Measurements from ENCODE around the gene EN1. TPM values are rescaled to one million over a fixed set of nuclear protein-coding genes. Genes with fewer than 3 reads are reported as not detected.

Gene EN1
- total and polyA plus RNA-seq, 2 of the 4 experiments (the other 2 are of a cell fraction), result not detected

GRCh38 chr2:118861242-118861641 is 13.8 kb upstream of the EN1 start:
- Histone ChIP-seq H2BK15ac (ENCODE audit: low read depth, low read length) (no peak overlapping the region), H3K56ac (ENCODE audit: extremely low read depth, insufficient read depth, low read length) (no peak overlapping the region), H2AK5ac (ENCODE audit: low read depth, low read length) (no peak overlapping the region), H3K23ac (ENCODE audit: low read depth, low read length) (no peak overlapping the region), H3K9me3 (ENCODE audit: control insufficient read depth, insufficient read depth, low read length) (no peaks in the 10 kb centered on the region), H3K27me3 (ENCODE audit: control insufficient read depth, insufficient read depth, low read length) (peaks cover 56% of the 10 kb centered on the region), H3K4ac (ENCODE audit: low read depth, low read length) (no peak overlapping the region), H3K27ac (ENCODE audit: insufficient read depth, low read length) (no peak overlapping the region), H4K5ac (ENCODE audit: low read depth, low read length) (no peak overlapping the region), H3K9ac (ENCODE audit: low read depth, low read length) (no peak overlapping the region), H2BK120ac (ENCODE audit: low read depth, low read length) (no peak overlapping the region), H3K79me1 (ENCODE audit: low read depth in 1 of 2, low read length in 2 of 2) (no peaks in the 10 kb centered on the region), H4K20me1 (ENCODE audit: insufficient read depth, low read length) (no peaks in the 10 kb centered on the region), H4K8ac (ENCODE audit: low read depth in 2 of 2, low read length in 2 of 2) (no peak overlapping the region), H2AFZ (replicated peaks; ENCODE audit: low read length, poor library complexity) (no peak overlapping the region), H3K14ac (replicated peaks; ENCODE audit: low read depth, low read length) (no peak overlapping the region), H2BK5ac (ENCODE audit: low read depth, low read length, poor library complexity, severe bottlenecking) (no peak overlapping the region), H3K4me2 (ENCODE audit: low read depth, low read length) (no peak overlapping the region), H3K36me3 (ENCODE audit: control insufficient read depth, insufficient read depth, low read length) (no peaks in the 10 kb centered on the region), H2BK20ac (ENCODE audit: low read depth, low read length) (no peak overlapping the region), H3K4me1 (ENCODE audit: control insufficient read depth, insufficient read depth, low read length) (no peaks in the 10 kb centered on the region), H3K9me1 (ENCODE audit: insufficient read depth, low read length) (no peaks in the 10 kb centered on the region), H4K91ac (ENCODE audit: insufficient read depth, low read depth, low read length) (no peak overlapping the region), H2AK9ac (replicated peaks; ENCODE audit: low read depth, low read length, poor library complexity) (no peak overlapping the region), H3K18ac (ENCODE audit: low read depth, low read length) (no peak overlapping the region), H3K4me3 (ENCODE audit: insufficient read depth, low read depth, low read length) (no peak overlapping the region)
- TF ChIP-seq MAFK (IDR thresholded peaks at IDR 0.05; ENCODE audit: low read depth, low read length), result no peak
- no peak for TF ChIP-seq MAZ (IDR thresholded peaks at IDR 0.05; ENCODE audit: borderline replicate concordance, low read depth, low read length)
- TF ChIP-seq FOS (IDR thresholded peaks at IDR 0.05; ENCODE audit: low read depth, low read length), result no peak
- TF ChIP-seq CHD1 (IDR thresholded peaks at IDR 0.05; ENCODE audit: low read depth, low read length), result no peak
- TF ChIP-seq RCOR1 (IDR thresholded peaks at IDR 0.05; ENCODE audit: insufficient replicate concordance, low read length), result no peak
- no peak for TF ChIP-seq NFE2L2 (IDR thresholded peaks at IDR 0.05; ENCODE audit: low read depth, low read length)
- TF ChIP-seq CEBPB (IDR thresholded peaks at IDR 0.05; ENCODE audit: low read depth, low read length), result no peak
- no peak for TF ChIP-seq MXI1 (IDR thresholded peaks at IDR 0.05; ENCODE audit: borderline replicate concordance, low read depth, low read length)
- TF ChIP-seq USF2 (IDR thresholded peaks at IDR 0.05; ENCODE audit: low read depth, low read length), result no peak
- no peak for TF ChIP-seq CTCF (conservative IDR thresholded peaks at IDR 0.05; ENCODE audit: low read depth, low read length)
- TF ChIP-seq RFX5 (IDR thresholded peaks at IDR 0.05; ENCODE audit: low read depth, low read length), result no peak
- TF ChIP-seq SMC3 (IDR thresholded peaks at IDR 0.05; ENCODE audit: low read depth, low read length), result no peak
- TF ChIP-seq ELK1 (IDR thresholded peaks at IDR 0.05; ENCODE audit: borderline replicate concordance, low read depth, low read length), result no peak
- no TSS peak for BruUV-seq (replicated peaks)
- ATAC-seq (ENCODE audit: low read depth), result no peak
- dilution Hi-C loops (cut with HindIII; ENCODE audit: low sequenced_read_pairs, unreplicated experiment), result no loop called here
- in situ Hi-C loops (cut with MboI; ENCODE audit: low sequenced_read_pairs), result loop anchor here (25.0 kb wide), 1 partner anchor 824 kb away; no protein-coding TSS in a partner anchor
- ChIA-PET POLR2A (ENCODE audit: unreplicated experiment) (no interaction called here), CTCF (no interaction called here)
- WGBS, 2 experiments (ENCODE audit: extremely low coverage in 2 of 2, insufficient read length in 1 of 2), result 37% methylated on average over 3 of the region's 7 CpGs; no CpG with 5 or more reads in 1 of the 2 experiments
- no peak for DNase-seq
- intact Hi-C loops (cut with micrococcal nuclease), result no loop called here

Data from IMR-90 (cell line).